NT2/D1 (cell line): Measurements from ENCODE around the gene PCNX1.

Source experiments
- DNase-seq: peaks from one replicate; pipeline ENCODE4 v3.0.0-alpha.2; 2011; ENCODE audit warnings: low read depth, low spot score
- H3K27me3 ChIP-seq: 2 replicates; pipeline ENCODE4 v1.6.0; 2011; ENCODE audit warnings: mild to moderate bottlenecking; ENCODE audit not compliant: insufficient read length, insufficient read depth
- H3K36me3 ChIP-seq: 2 replicates; pipeline ENCODE4 v1.6.1; 2011; ENCODE audit warnings: mild to moderate bottlenecking, low read length, mixed read lengths; ENCODE audit not compliant: insufficient read depth, insufficient read length
- H3K4me1 ChIP-seq: 2 replicates; pipeline ENCODE4 v1.5.1; 2011; ENCODE audit not compliant: insufficient read depth, insufficient read length
- H3K4me3 ChIP-seq: 2 replicates; pipeline ENCODE4 v1.5.1; 2011; ENCODE audit warnings: low read depth; ENCODE audit not compliant: insufficient read length
- H3K9ac ChIP-seq: 2 replicates; pipeline ENCODE4 v1.6.0; 2011; ENCODE audit warnings: low read depth; ENCODE audit not compliant: insufficient read length
- H3K9me3 ChIP-seq: 2 replicates; pipeline ENCODE4 v1.5.1; 2011; ENCODE audit warnings: mild to moderate bottlenecking, low read length; ENCODE audit not compliant: insufficient read depth
- SUZ12 ChIP-seq: IDR thresholded peaks from 2 replicates; pipeline ENCODE4 v1.6.1; 2011; ENCODE audit not compliant: insufficient read length, insufficient read depth; ENCODE audit errors: extremely low read depth
- YY1 ChIP-seq: IDR thresholded peaks from 2 replicates; pipeline ENCODE4 v1.6.1; 2011; ENCODE audit not compliant: insufficient read length, insufficient read depth
- ZNF274 ChIP-seq: IDR thresholded peaks from 2 replicates; pipeline ENCODE4 v1.6.1; 2011; ENCODE audit warnings: mild to moderate bottlenecking, low read depth, low read length

Gene PCNX1

GRCh38 chr14:70972107-70972976, 65.1 kb downstream of the PCNX1 start:
- peak; percentile 72 for DNase-seq
- TF ChIP-seq YY1 (no peak), ZNF274 (no peak), SUZ12 (no peak)
- no peaks in the 10 kb centered on the region for H3K27me3 ChIP-seq
- H3K9ac ChIP-seq = no peak overlapping the region
- H3K36me3 ChIP-seq = peaks cover 25% of the 10 kb centered on the region
- H3K9me3 ChIP-seq = no peaks in the 10 kb centered on the region
- no peak overlapping the region for H3K4me3 ChIP-seq
- no peaks in the 10 kb centered on the region for H3K4me1 ChIP-seq

GRCh38 chr14:70976591-70976990, 69.3 kb downstream of the PCNX1 start:
- Histone ChIP-seq H3K36me3 (peaks cover 20% of the 10 kb centered on the region), H3K27me3 (no peaks in the 10 kb centered on the region), H3K9ac (no peak overlapping the region), H3K4me3 (no peak overlapping the region), H3K4me1 (no peaks in the 10 kb centered on the region), H3K9me3 (no peaks in the 10 kb centered on the region)
- DNase-seq = no peak
- no peak for TF ChIP-seq ZNF274
- no peak for TF ChIP-seq SUZ12
- no peak for TF ChIP-seq YY1

- no peak for DNase-seq
- H3K27me3 ChIP-seq = no peaks in the 10 kb centered on the region
- H3K9ac ChIP-seq = no peak overlapping the region
- H3K9me3 ChIP-seq = no peaks in the 10 kb centered on the region
- H3K4me1 ChIP-seq = no peaks in the 10 kb centered on the region
- TF ChIP-seq ZNF274 = no peak
- TF ChIP-seq YY1 = no peak
- no peak for TF ChIP-seq SUZ12
- no peak overlapping the region for H3K4me3 ChIP-seq
- H3K36me3 ChIP-seq = peaks cover 24% of the 10 kb centered on the region
Measured at GRCh38 chr14:70981000-70981952, 74.0 kb downstream of the PCNX1 start.

- H3K4me1 ChIP-seq = no peaks in the 10 kb centered on the region
- H3K36me3 ChIP-seq = peaks cover 19% of the 10 kb centered on the region
- no peaks in the 10 kb centered on the region for H3K9me3 ChIP-seq
- no peak overlapping the region for H3K9ac ChIP-seq
- H3K4me3 ChIP-seq = no peak overlapping the region
- H3K27me3 ChIP-seq = no peaks in the 10 kb centered on the region
- no peak for DNase-seq
- TF ChIP-seq ZNF274 (no peak), YY1 (no peak), SUZ12 (no peak)
Measured at GRCh38 chr14:70982200-70982599, 74.9 kb downstream of the PCNX1 start.

GRCh38 chr14:70987041-70987440, 79.8 kb downstream of the PCNX1 start:
- Histone ChIP-seq H3K9me3 (no peaks in the 10 kb centered on the region), H3K4me1 (no peaks in the 10 kb centered on the region), H3K4me3 (no peak overlapping the region), H3K36me3 (peaks cover 6% of the 10 kb centered on the region), H3K9ac (no peak overlapping the region), H3K27me3 (no peaks in the 10 kb centered on the region)
- TF ChIP-seq ZNF274 = no peak
- TF ChIP-seq YY1 = no peak
- TF ChIP-seq SUZ12 = no peak
- DNase-seq = no peak

GRCh38 chr14:70988452-70988851, 81.2 kb downstream of the PCNX1 start:
- Histone ChIP-seq H3K4me3 (no peak overlapping the region), H3K9ac (no peak overlapping the region)
- TF ChIP-seq ZNF274 = no peak
- no peak for TF ChIP-seq SUZ12
- no peak for TF ChIP-seq YY1

GRCh38 chr14:70993931-70994330, 86.7 kb downstream of the PCNX1 start:
- no peak overlapping the region for H3K9ac ChIP-seq
- no peaks in the 10 kb centered on the region for H3K27me3 ChIP-seq
- no peak for DNase-seq
- no peaks in the 10 kb centered on the region for H3K4me1 ChIP-seq
- no peaks in the 10 kb centered on the region for H3K9me3 ChIP-seq
- peaks cover 7% of the 10 kb centered on the region for H3K36me3 ChIP-seq
- no peak overlapping the region for H3K4me3 ChIP-seq
- TF ChIP-seq SUZ12 = no peak
- TF ChIP-seq YY1 = no peak
- TF ChIP-seq ZNF274 = no peak

More at GRCh38 chr14:70988452-70988851, 81.2 kb downstream of the PCNX1 start:
- H3K27me3 ChIP-seq = no peaks in the 10 kb centered on the region
- H3K4me1 ChIP-seq = no peaks in the 10 kb centered on the region
- no peaks in the 10 kb centered on the region for H3K9me3 ChIP-seq
- DNase-seq = no peak
- H3K36me3 ChIP-seq = peaks cover 2% of the 10 kb centered on the region
